ENCODE measurements around the gene LYZL1. TPM values are rescaled to one million over a fixed set of nuclear protein-coding genes. Genes with fewer than 3 reads are reported as not detected.

Gene LYZL1
- total RNA-seq, 6 experiments from 2014 or later, result not detected

- Histone ChIP-seq H3K27me3 (no peaks in the 10 kb centered on the region), H3K9me3 (no peaks in the 10 kb centered on the region), H3K27ac (no peak overlapping the region), H3K4me3 (no peak overlapping the region), H3K4me1 (peaks cover 0 to 21% (median 5%) of the 10 kb centered on the region in 4 donors), H3K36me3 (no peaks in the 10 kb centered on the region)
- intact Hi-C loops (cut with DNase I), result no loop called here
- 69% methylated on average over 4 of the region's 5 CpGs for WGBS (ENCODE audit: insufficient coverage, low coverage, low lambda C conversion rate, missing lambda C conversion rate)
- no peak for TF ChIP-seq POLR2A (IDR thresholded peaks at IDR 0.05)
- no peak for TF ChIP-seq CTCF (IDR thresholded peaks at IDR 0.05)
- ATAC-seq, result no peak
- no peak for DNase-seq
These were observed 60.0 kb downstream of the LYZL1 start for GRCh38 chr10:29348836-29349235.

- Histone ChIP-seq H3K9me3 (no peaks in the 10 kb centered on the region), H3K27me3 (no peaks in the 10 kb centered on the region), H3K4me3 (no peak overlapping the region), H3K36me3 (no peaks in the 10 kb centered on the region), H3K4me1 (peaks cover 0 to 27% (median 6%) of the 10 kb centered on the region in 4 donors), H3K27ac (peak overlapping the region; percentile 19 to 60 (median 38))
- intact Hi-C loops (cut with DNase I), result no loop called here
- no peak for TF ChIP-seq POLR2A (IDR thresholded peaks at IDR 0.05)
- no peak for TF ChIP-seq CTCF (IDR thresholded peaks at IDR 0.05)
- 17% methylated on average over 3 of the region's 3 CpGs for WGBS (ENCODE audit: insufficient coverage, low coverage, low lambda C conversion rate, missing lambda C conversion rate)
- DNase-seq (no peak), ATAC-seq (peak in 2 of 4 donors; percentile 8 to 16)
These were observed 64.4 kb downstream of the LYZL1 start for GRCh38 chr10:29353305-29353704.

GRCh38 chr10:29353887-29354561, 65.2 kb downstream of the LYZL1 start:
- H3K36me3 ChIP-seq, result no peaks in the 10 kb centered on the region
- no peak overlapping the region for H3K4me3 ChIP-seq
- H3K4me1 ChIP-seq, result peaks cover 0 to 27% (median 6%) of the 10 kb centered on the region in 4 donors
- H3K27me3 ChIP-seq, result no peaks in the 10 kb centered on the region
- H3K9me3 ChIP-seq, result no peaks in the 10 kb centered on the region
- DNase-seq (no peak), ATAC-seq (peak in 1 of 4 donors; percentile 15)
- no peak for TF ChIP-seq CTCF (IDR thresholded peaks at IDR 0.05)
- TF ChIP-seq POLR2A (IDR thresholded peaks at IDR 0.05), result no peak
- intact Hi-C loops (cut with DNase I), result no loop called here
- WGBS (ENCODE audit: insufficient coverage, low coverage, low lambda C conversion rate, missing lambda C conversion rate), result 73% methylated on average over 3 of the region's 3 CpGs
- H3K27ac ChIP-seq, result peak overlapping the region; percentile 19 to 60 (median 38)

GRCh38 chr10:29355411-29355991, 66.6 kb downstream of the LYZL1 start:
- Histone ChIP-seq H3K4me3 (no peak overlapping the region), H3K4me1 (peaks cover 0 to 27% (median 6%) of the 10 kb centered on the region in 4 donors), H3K36me3 (no peaks in the 10 kb centered on the region), H3K27me3 (no peaks in the 10 kb centered on the region), H3K27ac (no peak overlapping the region), H3K9me3 (no peaks in the 10 kb centered on the region)
- WGBS (ENCODE audit: insufficient coverage, low coverage, low lambda C conversion rate, missing lambda C conversion rate), result 75% methylated on average over 6 of the region's 6 CpGs
- TF ChIP-seq CTCF (IDR thresholded peaks at IDR 0.05) (no peak), POLR2A (IDR thresholded peaks at IDR 0.05) (no peak)
- ATAC-seq, result no peak
- no peak for DNase-seq
- intact Hi-C loops (cut with DNase I), result no loop called here

All from right lobe of liver (tissue), 6 donors.